ENCODE data around the gene CCDC61. TPM values are rescaled to one million over a fixed set of nuclear protein-coding genes. Genes with fewer than 3 reads are reported as not detected.

Gene CCDC61
- total RNA-seq, 2 donors from 2014 or later: 14.7 to 16.9 TPM

GRCh38 chr19:46067691-46068090 is 72.4 kb downstream of the CCDC61 start:
- Histone ChIP-seq H3K4me3 (no peak overlapping the region), H3K27ac (no peak overlapping the region), H3K27me3 (replicated peaks; ENCODE audit: insufficient read depth) (peaks cover 3% of the 10 kb centered on the region), H3K9me3 (no peaks in the 10 kb centered on the region), H3K36me3 (no peaks in the 10 kb centered on the region), H3K4me1 (ENCODE audit: control insufficient read depth in 1 of 2, low read depth in 2 of 2) (no peaks in the 10 kb centered on the region)
- ATAC-seq (ENCODE audit: insufficient number of reproducible peaks, low FRiP score, low read depth): no peak
- no peak for DNase-seq (ENCODE audit: low spot score)
- TF ChIP-seq CTCF (IDR thresholded peaks at IDR 0.05): no peak

Other genes starting within 250 kb of the CCDC61 start
- 10 to 100 TPM; 15.0 to 29.9 TPM for gene SIX5, start 226.2 kb upstream of the CCDC61 start, total RNA-seq
- 100 to 1,000 TPM; 212 to 227 TPM for gene DMPK, start 213.0 kb upstream of the CCDC61 start, total RNA-seq
- 10 to 100 TPM; 79.1 to 91.1 TPM for gene DMWD, start 202.6 kb upstream of the CCDC61 start, total RNA-seq
- gene RSPH6A, start 180.2 kb upstream of the CCDC61 start, total RNA-seq: not detected
- gene SYMPK, start 132.3 kb upstream of the CCDC61 start, total RNA-seq: 10 to 100 TPM; 48.8 to 84.7 TPM
- not detected for gene FOXA3, start 131.1 kb upstream of the CCDC61 start, total RNA-seq
- gene IRF2BP1, start 109.3 kb upstream of the CCDC61 start, total RNA-seq: 10 to 100 TPM; 25.0 to 25.5 TPM
- 1 to 10 TPM; 6.1 to 8.8 TPM for gene MYPOP, start 92.9 kb upstream of the CCDC61 start, total RNA-seq
- gene NANOS2, start 80.7 kb upstream of the CCDC61 start, total RNA-seq: not detected
- 1 to 10 TPM; 2.6 to 6.4 TPM for gene NOVA2, start 21.6 kb upstream of the CCDC61 start, total RNA-seq
- not detected for gene PGLYRP1, start 27.6 kb downstream of the CCDC61 start, total RNA-seq
- gene IGFL4, start 45.5 kb downstream of the CCDC61 start, total RNA-seq: not detected
- not detected for gene IGFL3, start 129.2 kb downstream of the CCDC61 start, total RNA-seq
- gene IGFL2, start 152.8 kb downstream of the CCDC61 start, total RNA-seq: under 1 TPM; 0.54 to 0.85 TPM
- gene IGFL1, start 234.3 kb downstream of the CCDC61 start, total RNA-seq: not detected

All from thoracic aorta (tissue), 2 donors.